ENCODE data around the gene AOPEP.

DNA sequence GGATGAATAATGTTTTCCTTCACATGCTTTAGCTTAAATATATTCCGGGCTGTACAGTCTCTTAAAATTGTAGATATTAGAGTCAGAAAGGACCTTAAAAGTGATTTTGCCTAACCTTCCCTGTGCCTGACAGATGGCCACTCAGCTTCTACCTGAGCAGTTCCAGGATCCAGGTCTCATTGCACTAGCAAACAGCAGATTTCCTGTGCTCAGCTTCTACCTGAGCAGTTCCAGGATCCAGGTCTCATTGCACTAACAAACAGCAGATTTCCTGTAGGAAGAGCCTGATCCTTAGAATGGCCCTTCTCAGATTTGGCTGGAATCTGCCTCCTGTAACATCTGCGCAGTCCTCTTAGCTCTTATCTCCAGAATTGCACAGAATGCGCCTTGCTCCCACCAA is 219.8 kb downstream of the AOPEP start:
- TF ChIP-seq POLR2A (IDR thresholded peaks at IDR 0.05; ENCODE audit: low read depth, low read length) (no peak), PAX5 (IDR thresholded peaks at IDR 0.05; ENCODE audit: insufficient read depth, low read length, severe bottlenecking) (no peak), POLR2AphosphoS5 (IDR thresholded peaks at IDR 0.05; ENCODE audit: low read depth, low read length) (no peak), SPI1 (IDR thresholded peaks at IDR 0.05; ENCODE audit: low read depth, low read length) (no peak), TAF1 (IDR thresholded peaks at IDR 0.05; ENCODE audit: low read depth, low read length) (no peak), POU2F2 (IDR thresholded peaks at IDR 0.05; ENCODE audit: low read depth, low read length) (no peak)

Data from GM12891 (cell line).